ENCODE measurements around the gene INHBB. TPM values are rescaled to one million over a fixed set of nuclear protein-coding genes. Genes with fewer than 3 reads are reported as not detected.

Gene INHBB
- total RNA-seq, 1 experiment from 2014 or later = 0.27 TPM

DNA sequence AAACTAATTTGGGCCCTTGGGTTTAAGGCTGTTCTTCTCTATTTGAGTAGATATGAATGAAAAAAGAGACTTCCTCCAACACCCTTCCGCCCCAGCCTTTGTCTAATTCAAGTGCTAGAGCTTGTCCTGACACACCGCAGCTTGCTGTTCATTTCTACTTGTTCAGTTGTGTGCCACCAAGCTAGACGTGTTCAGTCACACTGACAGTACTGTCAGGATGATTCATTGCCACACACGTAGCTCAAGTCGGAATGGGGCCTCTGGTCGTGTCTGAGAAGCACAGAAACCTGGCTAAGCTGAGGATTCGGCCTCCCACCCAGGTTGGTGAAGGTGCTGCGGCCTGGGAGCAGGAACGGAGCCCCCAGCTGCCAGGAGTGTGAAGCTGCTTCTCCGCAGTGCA, 45.6 kb upstream of the INHBB start:
- Histone ChIP-seq H3K27me3 (ENCODE audit: insufficient read depth, low read length) (no peaks in the 10 kb centered on the region), H3K9ac (ENCODE audit: low read length) (no peak overlapping the region), H4K20me1 (ENCODE audit: insufficient read depth) (no peaks in the 10 kb centered on the region), H2AFZ (ENCODE audit: low read depth, low read length, poor library complexity, severe bottlenecking) (no peak overlapping the region), H3K4me1 (ENCODE audit: control insufficient read depth in 1 of 2, insufficient read depth in 2 of 2, low read length in 2 of 2) (no peaks in the 10 kb centered on the region), H3K4me2 (ENCODE audit: low read length) (no peak overlapping the region), H3K79me2 (ENCODE audit: insufficient read depth, low read length) (no peaks in the 10 kb centered on the region), H3K27ac (ENCODE audit: low read depth, low read length) (no peak overlapping the region), H3K9me2 (ENCODE audit: insufficient read depth) (no peaks in the 10 kb centered on the region), H3K36me3 (ENCODE audit: control insufficient read depth in 1 of 2, insufficient read depth in 2 of 2, low read length in 2 of 2) (peaks cover 1 to 7% of the 10 kb centered on the region in 2 experiments; a peak in 2 of 4 replicates), H3K9me3 (ENCODE audit: control insufficient read depth in 1 of 2, insufficient read depth in 1 of 2, low read depth in 1 of 2, low read length in 2 of 2) (no peaks in the 10 kb centered on the region), H3K4me3 (replicated peaks in 1 of 2; ENCODE audit: low read depth in 1 of 2, low read length in 2 of 2) (no peak overlapping the region)
- CTCF ChIA-PET = interaction anchor here (0.6 to 3.3 kb wide), 2 partner anchors 12 to 785 kb away, joined by 4 to 10 read pairs; no protein-coding TSS in a partner anchor
- POLR2A ChIA-PET = no interaction called here
- TF ChIP-seq SRF (IDR thresholded peaks at IDR 0.05; ENCODE audit: low read depth) (no peak), SP1 (IDR thresholded peaks at IDR 0.05; ENCODE audit: low read depth) (no peak), RAD21 (IDR thresholded peaks at IDR 0.05; ENCODE audit: low read depth) (no peak), EZH2 (IDR thresholded peaks at IDR 0.05) (no peak), TCF7L2 (IDR thresholded peaks at IDR 0.05; ENCODE audit: borderline replicate concordance, extremely low read depth, insufficient read depth, insufficient read length) (no peak), ZNF274 (IDR thresholded peaks at IDR 0.05; ENCODE audit: low read depth, low read length) (no peak), FOSL1 (IDR thresholded peaks at IDR 0.05; ENCODE audit: low read depth) (no peak), ZFX (IDR thresholded peaks at IDR 0.05) (no peak), YY1 (IDR thresholded peaks at IDR 0.05; ENCODE audit: extremely low read depth, insufficient replicate concordance, low read depth, low read length) (no peak), EGR1 (IDR thresholded peaks at IDR 0.05; ENCODE audit: low read depth) (no peak), POLR2A (IDR thresholded peaks at IDR 0.05; ENCODE audit: borderline replicate concordance, extremely low read depth, insufficient read depth, insufficient read length) (no peak), EZH2phosphoT487 (IDR thresholded peaks at IDR 0.05; ENCODE audit: borderline replicate concordance) (no peak), SIN3A (IDR thresholded peaks at IDR 0.05; ENCODE audit: low read depth) (no peak), CEBPB (IDR thresholded peaks at IDR 0.05; ENCODE audit: low read depth) (no peak), POLR2AphosphoS5 (IDR thresholded peaks at IDR 0.05; ENCODE audit: low read depth, low read length) (no peak)
- TF ChIP-seq, protein P1, sequence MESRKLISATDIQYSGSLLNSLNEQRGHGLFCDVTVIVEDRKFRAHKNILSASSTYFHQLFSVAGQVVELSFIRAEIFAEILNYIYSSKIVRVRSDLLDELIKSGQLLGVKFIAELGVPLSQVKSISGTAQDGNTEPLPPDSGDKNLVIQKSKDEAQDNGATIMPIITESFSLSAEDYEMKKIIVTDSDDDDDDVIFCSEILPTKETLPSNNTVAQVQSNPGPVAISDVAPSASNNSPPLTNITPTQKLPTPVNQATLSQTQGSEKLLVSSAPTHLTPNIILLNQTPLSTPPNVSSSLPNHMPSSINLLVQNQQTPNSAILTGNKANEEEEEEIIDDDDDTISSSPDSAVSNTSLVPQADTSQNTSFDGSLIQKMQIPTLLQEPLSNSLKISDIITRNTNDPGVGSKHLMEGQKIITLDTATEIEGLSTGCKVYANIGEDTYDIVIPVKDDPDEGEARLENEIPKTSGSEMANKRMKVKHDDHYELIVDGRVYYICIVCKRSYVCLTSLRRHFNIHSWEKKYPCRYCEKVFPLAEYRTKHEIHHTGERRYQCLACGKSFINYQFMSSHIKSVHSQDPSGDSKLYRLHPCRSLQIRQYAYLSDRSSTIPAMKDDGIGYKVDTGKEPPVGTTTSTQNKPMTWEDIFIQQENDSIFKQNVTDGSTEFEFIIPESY (IDR thresholded peaks at IDR 0.05; ENCODE audit: extremely low read depth, insufficient replicate concordance, low read length) = no peak
- TF ChIP-seq, protein P2, sequence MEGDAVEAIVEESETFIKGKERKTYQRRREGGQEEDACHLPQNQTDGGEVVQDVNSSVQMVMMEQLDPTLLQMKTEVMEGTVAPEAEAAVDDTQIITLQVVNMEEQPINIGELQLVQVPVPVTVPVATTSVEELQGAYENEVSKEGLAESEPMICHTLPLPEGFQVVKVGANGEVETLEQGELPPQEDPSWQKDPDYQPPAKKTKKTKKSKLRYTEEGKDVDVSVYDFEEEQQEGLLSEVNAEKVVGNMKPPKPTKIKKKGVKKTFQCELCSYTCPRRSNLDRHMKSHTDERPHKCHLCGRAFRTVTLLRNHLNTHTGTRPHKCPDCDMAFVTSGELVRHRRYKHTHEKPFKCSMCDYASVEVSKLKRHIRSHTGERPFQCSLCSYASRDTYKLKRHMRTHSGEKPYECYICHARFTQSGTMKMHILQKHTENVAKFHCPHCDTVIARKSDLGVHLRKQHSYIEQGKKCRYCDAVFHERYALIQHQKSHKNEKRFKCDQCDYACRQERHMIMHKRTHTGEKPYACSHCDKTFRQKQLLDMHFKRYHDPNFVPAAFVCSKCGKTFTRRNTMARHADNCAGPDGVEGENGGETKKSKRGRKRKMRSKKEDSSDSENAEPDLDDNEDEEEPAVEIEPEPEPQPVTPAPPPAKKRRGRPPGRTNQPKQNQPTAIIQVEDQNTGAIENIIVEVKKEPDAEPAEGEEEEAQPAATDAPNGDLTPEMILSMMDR (IDR thresholded peaks at IDR 0.05 in 2 of 3, conservative IDR thresholded peaks at IDR 0.05 in 1 of 3; ENCODE audit: borderline replicate concordance in 1 of 3, insufficient read depth in 1 of 3, low read depth in 2 of 3, low read length in 2 of 3) = no peak
- TF ChIP-seq, protein P3, sequence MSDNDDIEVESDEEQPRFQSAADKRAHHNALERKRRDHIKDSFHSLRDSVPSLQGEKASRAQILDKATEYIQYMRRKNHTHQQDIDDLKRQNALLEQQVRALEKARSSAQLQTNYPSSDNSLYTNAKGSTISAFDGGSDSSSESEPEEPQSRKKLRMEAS (IDR thresholded peaks at IDR 0.05) = no peak
- RAD21 ChIA-PET (ENCODE audit: low non-redundant PET in 1 of 2, low total read pairs in 2 of 2, uncharacterized antibody in 2 of 2, unreplicated experiment in 2 of 2) = no interaction called here
- intact Hi-C loops (cut with micrococcal nuclease) = no loop called here
- no TSS peak for BruUV-seq (replicated peaks)
- no peak for ATAC-seq
- no peak for DNase-seq (ENCODE audit: low read depth, low spot score)

Data from HCT116 (cell line).